H1 (cell line): Measurements from ENCODE around the gene FHIT. TPM values are rescaled to one million over a fixed set of nuclear protein-coding genes. Genes with fewer than 3 reads are reported as not detected.
A peak's percentile ranks its signal among the peaks of the same experiment; 100 is the strongest.

Experiments used
- CTCF ChIA-PET: fragments of 300-600 bp; sonication (Branson Sonifier 250); formaldehyde crosslinking; loops from one replicate; lab custom pipeline; 2021; ENCODE audit not compliant: partially characterized antibody; lab: Charles Lee
- POLR2A ChIA-PET: fragments of 300-600 bp; sonication (Branson Sonifier 250); formaldehyde crosslinking; loops from one replicate; lab custom pipeline; 2021; ENCODE audit warnings: inconsistent platforms; ENCODE audit not compliant: partially characterized antibody; lab: Charles Lee
- DNase-seq, 2 experiments: peaks; one replicate each; pipeline versions ENCODE4 v3.0.0 to v3.0.0-alpha.2; 2010 to 2022; ENCODE audit warnings: low spot score in 2 of 2, low read depth in 1 of 2, mixed read lengths in 1 of 2
- FAIRE-seq: peaks from 2 replicates; lab custom pipeline; 2011; peaks lifted over from hg19 to GRCh38; lab: Jason Lieb, UNC
- H2AFZ ChIP-seq: 2 replicates; pipeline ENCODE4 v1.8.1; 2012; ENCODE audit warnings: low read length, inconsistent platforms
- H2AK5ac ChIP-seq: 2 replicates; pipeline ENCODE4 v1.6.1; 2013; ENCODE audit warnings: low read depth, low read length
- H2BK120ac ChIP-seq: replicated peaks from 2 replicates; pipeline ENCODE3; 2013; ENCODE audit warnings: low read depth, low read length, inconsistent platforms
- H2BK12ac ChIP-seq: 2 replicates; pipeline ENCODE4 v1.6.1; 2013; ENCODE audit warnings: low read depth, low read length
- H2BK15ac ChIP-seq: 2 replicates; pipeline ENCODE4 v1.6.1; 2013; ENCODE audit warnings: low read length
- H2BK20ac ChIP-seq: 2 replicates; pipeline ENCODE4 v1.6.1; 2013; ENCODE audit warnings: low read length
- H2BK5ac ChIP-seq: 2 replicates; pipeline ENCODE4 v1.6.1; 2013; ENCODE audit warnings: low read depth, low read length
- H3K14ac ChIP-seq: 2 replicates; pipeline ENCODE4 v1.6.1; 2013; ENCODE audit warnings: inconsistent platforms; ENCODE audit not compliant: insufficient read length
- H3K18ac ChIP-seq: 2 replicates; pipeline ENCODE4 v1.6.1; 2013; ENCODE audit warnings: low read length; ENCODE audit errors: extremely low read depth
- H3K23ac ChIP-seq: 2 replicates; pipeline ENCODE4 v1.6.1; 2013; ENCODE audit warnings: inconsistent platforms; ENCODE audit not compliant: insufficient read length
- H3K23me2 ChIP-seq: 2 replicates; pipeline ENCODE4 v1.6.1; 2013; ENCODE audit warnings: low read depth, low read length
- H3K27ac ChIP-seq: 2 replicates; pipeline ENCODE4 v1.6.1; 2011; ENCODE audit warnings: low read depth, low read length, inconsistent platforms
- H3K27me3 ChIP-seq, 4 experiments: replicated peaks in 1 of 4; 1 replicate in 1 of 4; 2 replicates in 3 of 4; pipeline versions ENCODE4 v1.6.1 to v1.8.1; 2011 to 2013; ENCODE audit warnings: low read length in 3 of 4, mild to moderate bottlenecking in 3 of 4, inconsistent platforms in 2 of 4, mixed read lengths in 2 of 4, moderate library complexity in 1 of 4; ENCODE audit not compliant: control insufficient read depth in 3 of 4, insufficient read depth in 3 of 4; ENCODE audit errors: extremely low read depth in 1 of 4
- H3K36me3 ChIP-seq, 4 experiments: 2 replicates each; pipeline versions ENCODE4 v1.6.1 to v1.8.1; 2011 to 2013; ENCODE audit warnings: mild to moderate bottlenecking in 4 of 4, low read length in 3 of 4, moderate library complexity in 2 of 4, control low read depth in 1 of 4, inconsistent platforms in 1 of 4; ENCODE audit not compliant: insufficient read depth in 4 of 4, control insufficient read depth in 2 of 4
- H3K4ac ChIP-seq: replicated peaks from 2 replicates; pipeline ENCODE3; 2013; ENCODE audit warnings: low read length, low read depth, mixed read lengths, inconsistent platforms; ENCODE audit not compliant: insufficient read length
- H3K4me1 ChIP-seq, 4 experiments: replicated peaks in 1 of 4; 1 replicate in 1 of 4; 2 replicates in 3 of 4; pipeline versions ENCODE4 v1.6.1 to v1.8.1; 2011 to 2013; ENCODE audit warnings: low read length in 3 of 4, inconsistent platforms in 2 of 4, mixed read lengths in 1 of 4; ENCODE audit not compliant: insufficient read depth in 4 of 4, control insufficient read depth in 3 of 4
- H3K4me2 ChIP-seq, 2 experiments: 2 replicates each; pipeline versions ENCODE4 v1.6.1 to v1.8.1; 2011 to 2013; ENCODE audit warnings: low read depth in 2 of 2, low read length in 2 of 2, control low read depth in 1 of 2, inconsistent platforms in 1 of 2, mild to moderate bottlenecking in 1 of 2; ENCODE audit not compliant: insufficient read depth in 1 of 2
- H3K4me3 ChIP-seq, 4 experiments: fragments of 200-600, 300-600 bp in 1 of 4; sonication (generic), shearing (Covaris generic), sonication (Bioruptor Twin) in 1 of 4; 2 replicates each; pipeline versions ENCODE4 v1.5.1 to v1.8.1; 2011 to 2016; ENCODE audit warnings: low read length in 4 of 4, low read depth in 3 of 4, control low read depth in 2 of 4, inconsistent platforms in 2 of 4, mild to moderate bottlenecking in 2 of 4, mixed read lengths in 1 of 4, moderate library complexity in 1 of 4; ENCODE audit not compliant: insufficient read depth in 2 of 4; ENCODE audit errors: extremely low read depth in 1 of 4
- H3K56ac ChIP-seq: replicated peaks from 2 replicates; pipeline ENCODE3; 2013; ENCODE audit warnings: low read depth, mild to moderate bottlenecking, mixed read lengths, low read length, inconsistent platforms; ENCODE audit not compliant: insufficient read length
- H3K79me1 ChIP-seq: 2 replicates; pipeline ENCODE4 v1.6.1; 2013; ENCODE audit warnings: low read depth, low read length, control low read depth
- H3K79me2 ChIP-seq, 2 experiments: 2 replicates each; pipeline versions ENCODE4 v1.6.1 to v1.8.1; 2012 to 2013; ENCODE audit warnings: low read length in 2 of 2, mild to moderate bottlenecking in 2 of 2, inconsistent platforms in 1 of 2; ENCODE audit not compliant: insufficient read depth in 2 of 2, control insufficient read depth in 1 of 2
- H3K9ac ChIP-seq, 4 experiments: replicated peaks in 1 of 4; 1 replicate in 1 of 4; 2 replicates in 3 of 4; pipeline versions ENCODE4 v1.6.1 to v1.8.1; 2011 to 2013; ENCODE audit warnings: low read depth in 3 of 4, low read length in 3 of 4, control low read depth in 2 of 4, mild to moderate bottlenecking in 2 of 4, moderate library complexity in 2 of 4, inconsistent platforms in 1 of 4; ENCODE audit errors: extremely low read depth in 1 of 4
- H3K9me3 ChIP-seq, 2 experiments: 2 replicates each; pipeline versions ENCODE4 v1.6.1 to v1.8.1; 2012 to 2013; ENCODE audit warnings: mild to moderate bottlenecking in 2 of 2, moderate library complexity in 2 of 2, control low read depth in 1 of 2, inconsistent platforms in 1 of 2, low read depth in 1 of 2, low read length in 1 of 2, mixed read lengths in 1 of 2; ENCODE audit not compliant: insufficient read depth in 2 of 2
- H4K20me1 ChIP-seq, 2 experiments: replicated peaks in 1 of 2; 2 replicates each; pipeline versions ENCODE3 to v1.8.1; 2011 to 2013; ENCODE audit warnings: inconsistent platforms in 2 of 2, low read length in 2 of 2, mild to moderate bottlenecking in 1 of 2; ENCODE audit not compliant: insufficient read depth in 2 of 2, control insufficient read depth in 1 of 2
- H4K5ac ChIP-seq: 2 replicates; pipeline ENCODE4 v1.6.1; 2013; ENCODE audit warnings: low read length, low read depth, mixed read lengths, inconsistent platforms; ENCODE audit not compliant: insufficient read length
- H4K8ac ChIP-seq: 2 replicates; pipeline ENCODE4 v1.8.0; 2013; ENCODE audit warnings: mild to moderate bottlenecking, moderate library complexity, low read length, inconsistent platforms; ENCODE audit not compliant: insufficient read depth; ENCODE audit errors: extremely low read depth
- H4K91ac ChIP-seq: replicated peaks from 2 replicates; pipeline ENCODE3; 2013; ENCODE audit warnings: low read length, mixed read lengths, inconsistent platforms; ENCODE audit not compliant: insufficient read length
- CHD2 ChIP-seq: IDR thresholded peaks from 2 replicates; pipeline ENCODE4 v1.6.1; 2012; ENCODE audit warnings: low read length, improper control_type of control experiment
- KDM5A ChIP-seq: fragments of 200-600 bp; IDR thresholded peaks from 2 replicates; pipeline ENCODE4 v1.7.1; 2012; ENCODE audit warnings: mild to moderate bottlenecking, low read length, inconsistent platforms, mixed read lengths
- PHF8 ChIP-seq: fragments of 200-600 bp; sonication (generic); conservative IDR thresholded peaks from 2 replicates; pipeline ENCODE4 v1.7.1; 2012; ENCODE audit warnings: low read depth, mild to moderate bottlenecking, inconsistent platforms, low read length, moderate library complexity
- RBBP5 ChIP-seq: IDR thresholded peaks from 2 replicates; pipeline ENCODE4 v1.7.1; 2012; ENCODE audit warnings: low read depth, mild to moderate bottlenecking, inconsistent platforms, low read length, moderate library complexity, borderline replicate concordance
- RFX5 ChIP-seq: IDR thresholded peaks from 2 replicates; pipeline ENCODE4 v1.6.1; 2011; ENCODE audit warnings: low read depth, low read length, improper control_type of control experiment, borderline replicate concordance
- RXRA ChIP-seq: IDR thresholded peaks from 2 replicates; pipeline ENCODE4 v1.6.1; 2011; ENCODE audit warnings: low read depth, mild to moderate bottlenecking, low read length, moderate library complexity; ENCODE audit not compliant: insufficient read depth
- SIN3A ChIP-seq, 2 experiments: IDR thresholded peaks in 1 of 2; conservative IDR thresholded peaks in 1 of 2; 2 replicates each; pipeline ENCODE4 v1.6.1; 2011 to 2012; ENCODE audit warnings: low read length in 2 of 2, improper control_type of control experiment in 1 of 2, low read depth in 1 of 2, mild to moderate bottlenecking in 1 of 2
- SP2 ChIP-seq: IDR thresholded peaks from 2 replicates; pipeline ENCODE4 v1.6.1; 2012; ENCODE audit warnings: mild to moderate bottlenecking, low read length, inconsistent platforms
- TAF7 ChIP-seq: optimal IDR thresholded peaks from 2 replicates; pipeline ENCODE3; 2011; ENCODE audit warnings: low read depth, mild to moderate bottlenecking, inconsistent platforms, low read length, moderate library complexity, borderline replicate concordance
- TBP ChIP-seq: IDR thresholded peaks from 2 replicates; pipeline ENCODE4 v1.6.1; 2011; ENCODE audit warnings: low read depth, low read length, improper control_type of control experiment
- YY1 ChIP-seq: IDR thresholded peaks from 2 replicates; pipeline ENCODE4 v1.6.1; 2011; ENCODE audit warnings: low read depth, mild to moderate bottlenecking, low read length
- WGBS, 2 experiments: shearing (Covaris generic) in 1 of 2; methylation state at CpG; one replicate each; pipeline versions ENCODE4 v1.1.6 to v1.1.7; 2013 to 2015; ENCODE audit warnings: low lambda C conversion rate in 2 of 2, mixed read lengths in 2 of 2, inconsistent platforms in 1 of 2, low coverage in 1 of 2, missing lambda C conversion rate in 1 of 2; ENCODE audit not compliant: insufficient replicate concordance in 2 of 2, insufficient coverage in 1 of 2, insufficient read length in 1 of 2; ENCODE audit errors: extremely low coverage in 1 of 2, missing lambda C conversion rate in 1 of 2; 5-methylcytosine and 5-hydroxymethylcytosine counted together
- polyA plus RNA-seq, 7 experiments: library from polyadenylated mRNA; depleted of rRNA in 3 of 7; stranded (reverse) in 5 of 7; unstranded in 2 of 7; fragments of >200 nt in 5 of 7; fragments of 200-250 nt in 2 of 7; gene quantifications; 1 replicate in 5 of 7; 2 replicates in 1 of 7; 4 replicates in 1 of 7; pipeline versions ENCODE4 v1.2.1 to v1.2.3, GENCODE V29; 2011 to 2013; ENCODE audit warnings: missing spikeins in 2 of 7, mixed read lengths in 2 of 7
- total RNA-seq: library from RNA; stranded (reverse); fragmentation: NEBNext Ultra II Directional; extraction: Animal tissue kit (Norgen Biotek cat#: 25700); gene quantifications from 2 replicates; pipeline ENCODE4 v1.2.1, GENCODE V29; 2021
- TF ChIP-seq, protein P1 (sequence below): IDR thresholded peaks from 2 replicates; pipeline ENCODE4 v1.6.1; 2012; ENCODE audit warnings: inconsistent platforms

Gene FHIT
- total and polyA plus RNA-seq, 2 of the 8 experiments (the other 6 are each of a cell fraction or from before 2014, with no cell fraction given): 1.2 to 3.2 TPM

- Histone ChIP-seq H3K4ac (no peak overlapping the region), H3K27ac (no peak overlapping the region), H3K4me1 (no peaks in the 10 kb centered on the region), H2BK12ac (no peak overlapping the region), H3K27me3 (no peaks in the 10 kb centered on the region), H4K5ac (no peak overlapping the region), H2BK20ac (no peak overlapping the region), H2BK120ac (no peak overlapping the region), H3K23ac (no peak overlapping the region), H3K9ac (no peak overlapping the region), H4K20me1 (no peaks in the 10 kb centered on the region), H3K79me2 (no peaks in the 10 kb centered on the region), H3K56ac (no peak overlapping the region), H4K91ac (no peak overlapping the region), H2BK5ac (no peak overlapping the region), H3K79me1 (no peaks in the 10 kb centered on the region), H3K4me2 (no peak overlapping the region), H3K23me2 (no peaks in the 10 kb centered on the region), H2AK5ac (no peak overlapping the region), H3K18ac (no peak overlapping the region), H3K4me3 (no peak overlapping the region), H2AFZ (0 out of 2 replicates have a peak overlapping the region, but pooled peaks have one; percentile 25), H2BK15ac (no peak overlapping the region), H3K9me3 (no peaks in the 10 kb centered on the region), H3K14ac (no peak overlapping the region), H3K36me3 (no peaks in the 10 kb centered on the region), H4K8ac (no peak overlapping the region)
- POLR2A ChIA-PET: no interaction called here
- 90% methylated on average over 3 of the region's 3 CpGs; no CpG with 5 or more reads in 1 of the 2 experiments for WGBS, 2 experiments
- TF ChIP-seq CHD2: no peak
- TF ChIP-seq YY1: no peak
- TF ChIP-seq, protein P1, sequence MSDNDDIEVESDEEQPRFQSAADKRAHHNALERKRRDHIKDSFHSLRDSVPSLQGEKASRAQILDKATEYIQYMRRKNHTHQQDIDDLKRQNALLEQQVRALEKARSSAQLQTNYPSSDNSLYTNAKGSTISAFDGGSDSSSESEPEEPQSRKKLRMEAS: no peak
- TF ChIP-seq KDM5A: no peak
- TF ChIP-seq PHF8: no peak
- no peak for TF ChIP-seq RFX5
- no peak for TF ChIP-seq SP2
- no peak for TF ChIP-seq SIN3A (conservative IDR thresholded peaks at IDR 0.05 in 1 of 2, IDR thresholded peaks at IDR 0.05 in 1 of 2; ENCODE audit: low read depth in 1 of 2, low read length in 2 of 2)
- no peak for TF ChIP-seq TBP
- no peak for TF ChIP-seq TAF7
- TF ChIP-seq RBBP5: no peak
- TF ChIP-seq RXRA: no peak
- FAIRE-seq: no peak
- no peak for DNase-seq
- CTCF ChIA-PET: no interaction called here
Observed at GRCh38 chr3:60217156-60217911, 1033.9 kb downstream of the FHIT start.
